MM.1S (cell line): ENCODE measurements around the gene EPS8L1.
A peak's percentile ranks its signal among the peaks of the same experiment; 100 is the strongest.

Experiments used
- DNase-seq: peaks from one replicate; pipeline ENCODE4 v3.0.0-alpha.2; 2015
- H2AFZ ChIP-seq: fragments of 300-600 bp; sonication (generic); 2 replicates; pipeline ENCODE4 v1.6.0; 2016; ENCODE audit warnings: antibody characterized with exemption, low read length
- H3F3A ChIP-seq: fragments of 300-600 bp; sonication (generic); 2 replicates; pipeline ENCODE4 v1.6.1; 2016; ENCODE audit warnings: mild to moderate bottlenecking, antibody characterized with exemption, low read length, moderate library complexity, mixed read lengths; ENCODE audit not compliant: insufficient read depth
- H3K27ac ChIP-seq: fragments of 300-600 bp; sonication (generic); 2 replicates; pipeline ENCODE4 v1.5.1; 2016; ENCODE audit warnings: mild to moderate bottlenecking, low read length
- H3K27me3 ChIP-seq: fragments of 300-600 bp; sonication (generic); replicated peaks from 2 replicates; pipeline ENCODE4 v1.6.0; 2016; ENCODE audit warnings: low read length; ENCODE audit not compliant: insufficient read depth
- H3K36me3 ChIP-seq: fragments of 300-600 bp; sonication (generic); replicated peaks from 2 replicates; pipeline ENCODE4 v1.6.1; 2016; ENCODE audit warnings: mild to moderate bottlenecking, low read length, mixed read lengths; ENCODE audit not compliant: insufficient read depth
- H3K4me1 ChIP-seq: fragments of 300-600 bp; sonication (generic); 2 replicates; pipeline ENCODE4 v1.6.1; 2016; ENCODE audit warnings: low read length, mixed read lengths
- H3K4me2 ChIP-seq: fragments of 300-600 bp; sonication (generic); 2 replicates; pipeline ENCODE4 v1.6.0; 2016; ENCODE audit warnings: low read depth, low read length
- H3K4me3 ChIP-seq: fragments of 300-600 bp; sonication (generic); 2 replicates; pipeline ENCODE4 v1.5.1; 2016; ENCODE audit warnings: low read length, mixed read lengths
- H3K79me2 ChIP-seq: fragments of 300-600 bp; sonication (generic); 2 replicates; pipeline ENCODE4 v1.6.1; 2016; ENCODE audit warnings: mixed run types, low read length, mixed read lengths
- H3K9ac ChIP-seq: fragments of 300-600 bp; sonication (generic); 2 replicates; pipeline ENCODE4 v1.6.1; 2016; ENCODE audit warnings: low read length, mixed read lengths
- H3K9me2 ChIP-seq: fragments of 300-600 bp; sonication (generic); replicated peaks from 2 replicates; pipeline ENCODE4 v1.6.1; 2016; ENCODE audit warnings: mild to moderate bottlenecking, low read length, mixed read lengths; ENCODE audit not compliant: insufficient read depth
- H3K9me3 ChIP-seq: fragments of 300-600 bp; sonication (generic); replicated peaks from 2 replicates; pipeline ENCODE4 v1.6.1; 2016; ENCODE audit warnings: mild to moderate bottlenecking, low read length, mixed read lengths; ENCODE audit not compliant: insufficient read depth
- H4K20me1 ChIP-seq: fragments of 300-600 bp; sonication (generic); 2 replicates; pipeline ENCODE4 v1.6.1; 2016; ENCODE audit warnings: mild to moderate bottlenecking, low read length, moderate library complexity, mixed read lengths; ENCODE audit not compliant: insufficient read depth
- CTCF ChIP-seq: fragments of 300-600 bp; sonication (generic); IDR thresholded peaks from 2 replicates; pipeline ENCODE4 v1.5.1; 2016; ENCODE audit warnings: antibody characterized with exemption, low read length, mixed read lengths
- EZH2 ChIP-seq: fragments of 300-600 bp; sonication (generic); optimal IDR thresholded peaks from 2 replicates; pipeline ENCODE3; 2017; ENCODE audit warnings: low read depth, mild to moderate bottlenecking, antibody characterized with exemption, low read length, mixed read lengths
- EZH2phosphoT487 ChIP-seq: fragments of 300-600 bp; sonication (generic); IDR thresholded peaks from 2 replicates; pipeline ENCODE4 v1.6.1; 2018; ENCODE audit warnings: antibody characterized with exemption, low read length

EPS8L1 gene

GRCh38 chr19:55084416-55084815 lies 8.7 kb downstream of the EPS8L1 start:
- Histone ChIP-seq H3F3A (no peaks in the 10 kb centered on the region), H3K36me3 (no peaks in the 10 kb centered on the region), H4K20me1 (no peaks in the 10 kb centered on the region), H3K27ac (no peak overlapping the region), H3K4me2 (no peak overlapping the region), H3K9ac (no peak overlapping the region), H3K9me2 (no peaks in the 10 kb centered on the region), H3K4me3 (no peak overlapping the region), H3K4me1 (peaks cover 15% of the 10 kb centered on the region), H2AFZ (no peak overlapping the region), H3K79me2 (no peaks in the 10 kb centered on the region), H3K27me3 (peaks cover 52% of the 10 kb centered on the region), H3K9me3 (no peaks in the 10 kb centered on the region)
- TF ChIP-seq EZH2phosphoT487 (no peak), CTCF (no peak)
- DNase-seq = no peak

DNA sequence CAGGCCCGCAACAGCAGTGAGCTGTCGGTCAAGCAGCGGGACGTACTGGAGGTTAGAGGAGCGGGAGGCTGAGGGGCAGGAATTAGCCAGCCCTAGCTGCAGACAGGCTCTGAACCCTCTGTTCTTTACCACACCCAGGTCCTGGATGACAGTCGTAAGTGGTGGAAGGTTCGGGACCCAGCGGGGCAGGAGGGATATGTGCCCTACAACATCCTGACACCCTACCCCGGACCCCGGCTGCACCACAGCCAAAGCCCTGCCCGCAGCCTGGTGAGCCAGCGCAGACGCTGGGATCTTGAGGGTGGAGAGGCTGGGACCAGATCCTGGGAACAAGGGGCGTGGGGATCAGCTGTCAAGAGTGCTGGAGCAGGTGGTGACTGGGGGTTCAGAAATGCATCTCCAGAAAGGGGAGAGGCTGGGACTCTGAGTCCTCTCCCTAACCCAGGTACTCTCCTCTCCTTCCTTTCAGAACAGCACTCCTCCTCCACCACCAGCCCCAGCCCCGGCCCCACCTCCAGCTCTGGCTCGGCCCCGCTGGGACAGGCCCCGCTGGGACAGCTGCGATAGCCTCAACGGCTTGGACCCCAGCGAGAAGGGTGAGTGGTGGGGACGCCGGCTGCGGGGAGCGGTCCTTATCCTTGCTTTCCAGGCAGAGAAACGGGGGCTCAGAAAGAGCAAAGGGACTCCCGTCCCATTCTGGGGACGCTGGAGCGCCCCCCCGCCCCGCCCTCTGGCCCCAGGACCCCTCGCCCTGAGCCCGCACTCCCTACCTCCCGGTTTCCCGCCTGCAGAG lies 10.4 kb downstream of the EPS8L1 start:
- H3K27ac ChIP-seq = no peak overlapping the region
- no peaks in the 10 kb centered on the region for H3K9me2 ChIP-seq
- H2AFZ ChIP-seq = no peak overlapping the region
- H3K4me2 ChIP-seq = no peak overlapping the region
- H4K20me1 ChIP-seq = no peaks in the 10 kb centered on the region
- no peaks in the 10 kb centered on the region for H3F3A ChIP-seq
- H3K9ac ChIP-seq = no peak overlapping the region
- peaks cover 1% of the 10 kb centered on the region; the same call in 1 of the 2 replicates for H3K4me1 ChIP-seq
- TF ChIP-seq EZH2 = no peak
- no peak for TF ChIP-seq CTCF
- TF ChIP-seq EZH2phosphoT487 = no peak
- H3K27me3 ChIP-seq = peaks cover 39% of the 10 kb centered on the region
- H3K4me3 ChIP-seq = no peak overlapping the region
- H3K79me2 ChIP-seq = no peaks in the 10 kb centered on the region
- no peaks in the 10 kb centered on the region for H3K9me3 ChIP-seq
- H3K36me3 ChIP-seq = no peaks in the 10 kb centered on the region
- DNase-seq = no peak

DNA sequence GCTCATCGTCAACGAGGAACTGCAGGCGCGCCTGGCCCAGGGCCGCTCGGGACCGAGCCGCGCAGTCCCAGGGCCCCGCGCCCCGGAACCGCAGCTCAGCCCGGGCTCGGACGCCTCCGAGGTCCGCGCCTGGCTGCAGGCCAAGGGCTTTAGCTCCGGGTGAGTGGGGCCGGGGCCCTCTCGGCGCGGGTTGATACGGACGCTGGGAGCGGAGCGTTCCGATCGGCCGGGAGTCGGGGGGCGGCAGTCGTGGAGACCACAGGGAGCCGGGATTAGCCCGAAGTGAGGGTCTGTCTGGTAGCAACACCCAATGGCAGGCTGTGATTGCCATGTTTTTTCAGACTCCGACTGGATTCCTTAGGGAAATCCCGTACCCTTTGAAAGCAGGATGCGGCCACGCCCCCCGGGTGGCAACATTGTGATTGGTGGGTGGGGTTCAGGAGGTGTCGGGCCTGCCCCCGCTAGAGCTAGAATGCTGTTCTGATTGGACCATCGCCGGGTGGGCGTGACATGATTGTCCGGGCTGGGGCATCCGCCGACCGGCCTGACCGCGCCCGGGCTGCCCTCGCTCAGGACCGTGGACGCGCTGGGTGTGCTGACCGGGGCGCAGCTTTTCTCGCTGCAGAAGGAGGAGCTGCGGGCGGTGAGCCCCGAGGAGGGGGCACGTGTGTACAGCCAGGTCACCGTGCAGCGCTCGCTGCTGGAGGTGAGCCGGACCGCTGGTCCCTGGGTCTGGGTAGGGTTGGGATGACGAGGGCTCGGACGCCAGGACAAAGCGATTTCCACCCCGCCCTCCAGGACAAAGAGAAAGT lies 11.3 kb downstream of the EPS8L1 start:
- Histone ChIP-seq H3K36me3 (no peaks in the 10 kb centered on the region), H3K9ac (no peak overlapping the region), H3K27me3 (peaks cover 37% of the 10 kb centered on the region), H3K4me2 (peak overlapping the region; percentile 27; the same call in 1 of the 2 replicates), H3K4me3 (no peak overlapping the region), H4K20me1 (no peaks in the 10 kb centered on the region), H3K27ac (no peak overlapping the region), H3F3A (no peaks in the 10 kb centered on the region), H3K9me2 (no peaks in the 10 kb centered on the region), H3K9me3 (no peaks in the 10 kb centered on the region), H3K4me1 (no peaks in the 10 kb centered on the region), H3K79me2 (no peaks in the 10 kb centered on the region), H2AFZ (no peak overlapping the region)
- no peak for TF ChIP-seq EZH2phosphoT487
- DNase-seq = no peak

- Histone ChIP-seq H3K4me1 (no peaks in the 10 kb centered on the region), H3K79me2 (no peaks in the 10 kb centered on the region), H4K20me1 (no peaks in the 10 kb centered on the region), H3K9me2 (no peaks in the 10 kb centered on the region), H2AFZ (no peak overlapping the region), H3K9ac (no peak overlapping the region), H3K9me3 (no peaks in the 10 kb centered on the region), H3K36me3 (no peaks in the 10 kb centered on the region), H3K4me3 (no peak overlapping the region), H3F3A (no peaks in the 10 kb centered on the region), H3K27ac (no peak overlapping the region), H3K27me3 (peaks cover 37% of the 10 kb centered on the region), H3K4me2 (peak overlapping the region; percentile 27; the same call in 1 of the 2 replicates)
- DNase-seq = no peak
- TF ChIP-seq EZH2phosphoT487 = no peak
- TF ChIP-seq CTCF = no peak
- TF ChIP-seq EZH2 = no peak
These were observed 11.9 kb downstream of the EPS8L1 start for GRCh38 chr19:55087542-55087901.
